WTC11 (cell line): ENCODE measurements around the gene EYS. TPM values are rescaled to one million over a fixed set of nuclear protein-coding genes. Genes with fewer than 3 reads are reported as not detected.

Experiments
- ATAC-seq: fragments of 200-7000 bp; cut with Tn5 transposase; 2 replicates; pipeline ENCODE4 v1.10.0; 2021; ENCODE audit warnings: mild to moderate bottlenecking, moderate library complexity
- CTCF ChIA-PET: fragments of 300-600 bp; sonication (Branson Sonifier 250); formaldehyde crosslinking; loops from one replicate; lab custom pipeline; 2021; ENCODE audit warnings: antibody characterized with exemption; lab: Charles Lee
- POLR2A ChIA-PET: fragments of 350-600 bp; sonication (Branson Sonifier 250); formaldehyde crosslinking; loops from one replicate; lab custom pipeline; 2021; ENCODE audit warnings: antibody characterized with exemption; lab: Charles Lee
- DNase-seq: peaks from one replicate; pipeline ENCODE4 v3.0.0; 2021; ENCODE audit warnings: low spot score
- H3K27ac Mint-ChIP-seq: 2 replicates; pipeline ENCODE4 v1.8.0; 2021; ENCODE audit warnings: mixed read lengths
- H3K27me3 Mint-ChIP-seq: 2 replicates; pipeline ENCODE4 v1.8.0; 2021; ENCODE audit warnings: low read depth, mild to moderate bottlenecking, moderate library complexity, mixed read lengths
- H3K36me3 Mint-ChIP-seq: 2 replicates; pipeline ENCODE4 v1.8.0; 2021; ENCODE audit warnings: mixed read lengths
- H3K4me1 Mint-ChIP-seq: 2 replicates; pipeline ENCODE4 v1.8.0; 2022; ENCODE audit warnings: mixed read lengths
- H3K4me3 Mint-ChIP-seq: 2 replicates; pipeline ENCODE4 v1.8.0; 2021; ENCODE audit warnings: mild to moderate bottlenecking, moderate library complexity, mixed read lengths
- H3K9me3 Mint-ChIP-seq: 2 replicates; pipeline ENCODE4 v1.8.0; 2021; ENCODE audit warnings: mixed read lengths
- AR ChIP-seq: fragments of 250-450 bp; sonication (Bioruptor Pico); IDR thresholded peaks from 2 replicates; pipeline ENCODE4 v1.9.0; 2021; ENCODE audit warnings: mild to moderate bottlenecking
- E2F4 ChIP-seq: sonication (generic); formaldehyde crosslinking; IDR thresholded peaks from 2 replicates; pipeline ENCODE4 v1.8.1; 2022; ENCODE audit warnings: low read depth, mild to moderate bottlenecking, moderate library complexity, missing genetic modification reagents, borderline replicate concordance
- ERG ChIP-seq: fragments of 250-450 bp; sonication (Bioruptor Pico); IDR thresholded peaks from 2 replicates; pipeline ENCODE4 v1.8.0; 2021; ENCODE audit warnings: mild to moderate bottlenecking
- FOXP1 ChIP-seq: sonication (generic); formaldehyde crosslinking; IDR thresholded peaks from 2 replicates; pipeline ENCODE4 v1.8.0; 2022; ENCODE audit warnings: missing genetic modification reagents, mild to moderate bottlenecking, moderate library complexity, borderline replicate concordance
- FOXP4 ChIP-seq: sonication (generic); formaldehyde crosslinking; IDR thresholded peaks from 2 replicates; pipeline ENCODE4 v1.8.0; 2022; ENCODE audit warnings: mild to moderate bottlenecking, missing genetic modification reagents
- MYBL2 ChIP-seq: sonication (generic); formaldehyde crosslinking; IDR thresholded peaks from 2 replicates; pipeline ENCODE4 v1.8.1; 2023; ENCODE audit warnings: mild to moderate bottlenecking, moderate library complexity, missing genetic modification reagents
- NFATC4 ChIP-seq: fragments of 250-450 bp; sonication (Bioruptor Pico); IDR thresholded peaks from 2 replicates; pipeline ENCODE4 v1.9.0; 2021; ENCODE audit warnings: mild to moderate bottlenecking
- NR2C2 ChIP-seq: sonication (generic); formaldehyde crosslinking; IDR thresholded peaks from 2 replicates; pipeline ENCODE4 v1.8.0; 2022; ENCODE audit warnings: mild to moderate bottlenecking, missing genetic modification reagents
- NR3C1 ChIP-seq: sonication (generic); formaldehyde crosslinking; conservative IDR thresholded peaks from 2 replicates; pipeline ENCODE4 v1.8.1; 2023; ENCODE audit warnings: low read depth, mild to moderate bottlenecking, missing genetic modification reagents
- PREB ChIP-seq: sonication (generic); formaldehyde crosslinking; IDR thresholded peaks from 2 replicates; pipeline ENCODE4 v1.8.1; 2022; ENCODE audit warnings: mild to moderate bottlenecking, missing genetic modification reagents, moderate library complexity, borderline replicate concordance
- RORB ChIP-seq: fragments of 250-450 bp; sonication (Bioruptor Pico); IDR thresholded peaks from 2 replicates; pipeline ENCODE4 v1.9.0; 2021; ENCODE audit warnings: mild to moderate bottlenecking
- SOX15 ChIP-seq: fragments of 250-450 bp; sonication (Bioruptor Pico); IDR thresholded peaks from 2 replicates; pipeline ENCODE4 v1.9.0; 2021; ENCODE audit warnings: mild to moderate bottlenecking
- SP1 ChIP-seq: sonication (generic); formaldehyde crosslinking; conservative IDR thresholded peaks from 2 replicates; pipeline ENCODE4 v1.8.1; 2022; ENCODE audit warnings: missing genetic modification reagents
- STAT6 ChIP-seq: sonication (generic); formaldehyde crosslinking; conservative IDR thresholded peaks from 2 replicates; pipeline ENCODE4 v1.8.1; 2023; ENCODE audit warnings: mild to moderate bottlenecking, low read depth, missing genetic modification reagents, moderate library complexity
- TEAD4 ChIP-seq: sonication (generic); formaldehyde crosslinking; IDR thresholded peaks from 2 replicates; pipeline ENCODE4 v1.8.0; 2022; ENCODE audit warnings: mild to moderate bottlenecking, missing genetic modification reagents
- ZMAT4 ChIP-seq: fragments of 250-450 bp; sonication (Bioruptor Pico); IDR thresholded peaks from 2 replicates; pipeline ENCODE4 v1.9.0; 2021; ENCODE audit warnings: mild to moderate bottlenecking
- ZNF219 ChIP-seq: sonication (generic); formaldehyde crosslinking; IDR thresholded peaks from 2 replicates; pipeline ENCODE4 v1.8.0; 2023; ENCODE audit warnings: missing genetic modification reagents, mild to moderate bottlenecking, borderline replicate concordance
- total RNA-seq: library from RNA; stranded (reverse); gene quantifications from 3 replicates; pipeline ENCODE4 v1.2.3, GENCODE V29; 2021
- TF ChIP-seq, protein P1 (sequence below): sonication (generic); formaldehyde crosslinking; IDR thresholded peaks from 2 replicates; pipeline ENCODE4 v1.8.1; 2023; ENCODE audit warnings: mild to moderate bottlenecking, missing genetic modification reagents
- TF ChIP-seq, protein P2 (sequence below): fragments of 200-600 bp; IDR thresholded peaks from 2 replicates; pipeline ENCODE4 v1.8.0; 2022; ENCODE audit warnings: antibody characterized with exemption

EYS gene
- total RNA-seq, 1 experiment from 2014 or later, result not detected

GRCh38 chr6:64225503-64225902 lies 1481.5 kb downstream of the EYS start:
- Mint-ChIP-seq H3K9me3 (peaks cover 24% of the 10 kb centered on the region), H3K27ac (no peak overlapping the region), H3K4me1 (no peaks in the 10 kb centered on the region), H3K4me3 (no peak overlapping the region), H3K27me3 (no peaks in the 10 kb centered on the region), H3K36me3 (peaks cover 2% of the 10 kb centered on the region)
- CTCF ChIA-PET, result no interaction called here
- no peak for TF ChIP-seq TEAD4 (CRISPR knock-in tag)
- TF ChIP-seq RORB (CRISPR knock-in tag), result no peak
- TF ChIP-seq NFATC4 (CRISPR knock-in tag), result no peak
- TF ChIP-seq SP1 (CRISPR knock-in tag), result no peak
- TF ChIP-seq FOXP4, result no peak
- TF ChIP-seq, protein P1, sequence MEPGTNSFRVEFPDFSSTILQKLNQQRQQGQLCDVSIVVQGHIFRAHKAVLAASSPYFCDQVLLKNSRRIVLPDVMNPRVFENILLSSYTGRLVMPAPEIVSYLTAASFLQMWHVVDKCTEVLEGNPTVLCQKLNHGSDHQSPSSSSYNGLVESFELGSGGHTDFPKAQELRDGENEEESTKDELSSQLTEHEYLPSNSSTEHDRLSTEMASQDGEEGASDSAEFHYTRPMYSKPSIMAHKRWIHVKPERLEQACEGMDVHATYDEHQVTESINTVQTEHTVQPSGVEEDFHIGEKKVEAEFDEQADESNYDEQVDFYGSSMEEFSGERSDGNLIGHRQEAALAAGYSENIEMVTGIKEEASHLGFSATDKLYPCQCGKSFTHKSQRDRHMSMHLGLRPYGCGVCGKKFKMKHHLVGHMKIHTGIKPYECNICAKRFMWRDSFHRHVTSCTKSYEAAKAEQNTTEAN (CRISPR knock-in tag), result no peak
- TF ChIP-seq NR2C2, result no peak
- TF ChIP-seq E2F4 (CRISPR knock-in tag), result no peak
- no peak for TF ChIP-seq NR3C1 (CRISPR knock-in tag)
- TF ChIP-seq, protein P2, sequence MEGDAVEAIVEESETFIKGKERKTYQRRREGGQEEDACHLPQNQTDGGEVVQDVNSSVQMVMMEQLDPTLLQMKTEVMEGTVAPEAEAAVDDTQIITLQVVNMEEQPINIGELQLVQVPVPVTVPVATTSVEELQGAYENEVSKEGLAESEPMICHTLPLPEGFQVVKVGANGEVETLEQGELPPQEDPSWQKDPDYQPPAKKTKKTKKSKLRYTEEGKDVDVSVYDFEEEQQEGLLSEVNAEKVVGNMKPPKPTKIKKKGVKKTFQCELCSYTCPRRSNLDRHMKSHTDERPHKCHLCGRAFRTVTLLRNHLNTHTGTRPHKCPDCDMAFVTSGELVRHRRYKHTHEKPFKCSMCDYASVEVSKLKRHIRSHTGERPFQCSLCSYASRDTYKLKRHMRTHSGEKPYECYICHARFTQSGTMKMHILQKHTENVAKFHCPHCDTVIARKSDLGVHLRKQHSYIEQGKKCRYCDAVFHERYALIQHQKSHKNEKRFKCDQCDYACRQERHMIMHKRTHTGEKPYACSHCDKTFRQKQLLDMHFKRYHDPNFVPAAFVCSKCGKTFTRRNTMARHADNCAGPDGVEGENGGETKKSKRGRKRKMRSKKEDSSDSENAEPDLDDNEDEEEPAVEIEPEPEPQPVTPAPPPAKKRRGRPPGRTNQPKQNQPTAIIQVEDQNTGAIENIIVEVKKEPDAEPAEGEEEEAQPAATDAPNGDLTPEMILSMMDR, result no peak
- TF ChIP-seq ZMAT4 (CRISPR knock-in tag), result no peak
- TF ChIP-seq FOXP1 (CRISPR knock-in tag), result no peak
- no peak for TF ChIP-seq SOX15 (CRISPR knock-in tag)
- TF ChIP-seq ERG (CRISPR knock-in tag), result no peak
- TF ChIP-seq MYBL2 (CRISPR knock-in tag), result no peak
- TF ChIP-seq STAT6 (CRISPR knock-in tag), result no peak
- TF ChIP-seq ZNF219 (CRISPR knock-in tag), result no peak
- TF ChIP-seq PREB (CRISPR knock-in tag), result no peak
- TF ChIP-seq AR, result no peak
- no peak for ATAC-seq
- no peak for DNase-seq
- POLR2A ChIA-PET, result no interaction called here
